Psoas muscle (tissue), 8 donors: ENCODE results near the gene MAPT. TPM values are rescaled to one million over a fixed set of nuclear protein-coding genes. Genes with fewer than 3 reads are reported as not detected.
A peak's percentile ranks its signal among the peaks of the same experiment; 100 is the strongest.

Experiments
- ATAC-seq, 4 donors: fragments of 200-7000 bp; cut with Tn5 transposase; one replicate each; pipeline ENCODE4 v1.9.1; 2020; ENCODE audit warnings: moderate library complexity in 3 of 4, mild to moderate bottlenecking in 2 of 4
- DNase-seq, 2 donors: peaks; one replicate each; pipeline ENCODE4 v3.0.0-alpha.2; 2020
- H3K27ac ChIP-seq: fragments of 200-600 bp; one replicate; pipeline ENCODE4 v1.8.0; 2022
- H3K27me3 ChIP-seq, 3 donors: fragments of 200-600 bp in 1 of 3; one replicate each; pipeline versions ENCODE4 v1.6.1 to v1.8.0; 2013 to 2022; ENCODE audit warnings: low read length in 2 of 3, mild to moderate bottlenecking in 2 of 3, moderate library complexity in 1 of 3; ENCODE audit not compliant: insufficient read depth in 3 of 3
- H3K36me3 ChIP-seq, 2 donors: fragments of 200-600 bp in 1 of 2; one replicate each; pipeline versions ENCODE4 v1.6.1 to v1.8.0; 2013 to 2022; ENCODE audit warnings: low read depth in 1 of 2, mild to moderate bottlenecking in 1 of 2, moderate library complexity in 1 of 2; ENCODE audit not compliant: insufficient read depth in 1 of 2
- H3K4me1 ChIP-seq: fragments of 200-600 bp; one replicate; pipeline ENCODE4 v1.8.0; 2022
- H3K4me3 ChIP-seq: fragments of 200-600 bp; one replicate; pipeline ENCODE4 v1.8.0; 2022; ENCODE audit warnings: mild to moderate bottlenecking
- H3K9me3 ChIP-seq: fragments of 200-600 bp; one replicate; pipeline ENCODE4 v1.8.0; 2022
- CTCF ChIP-seq: fragments of 200-600 bp; IDR thresholded peaks from one replicate; pipeline ENCODE4 v1.8.0; 2022; ENCODE audit warnings: antibody characterized with exemption
- WGBS, 3 donors: extraction: QIAGEN DNeasy Blood & Tissue Kit; methylation state at CpG; one replicate each; pipeline versions ENCODE4 v1.1.6 to v1.1.7; 2013; 5-methylcytosine and 5-hydroxymethylcytosine counted together
- intact Hi-C, 2 donors: fragments of 100-400 bp; cut with DNase I; formaldehyde crosslinking; loops; one replicate each; pipeline versions ENCODE4 v1.11.0 to v1.14.2; 2022
- polyA plus RNA-seq, 3 donors: library from polyadenylated mRNA; stranded (reverse); fragments of 200-250 nt; gene quantifications; one replicate each; pipeline ENCODE4 v1.2.3, GENCODE V29; 2013
- total RNA-seq, 4 donors: library from RNA; stranded (reverse); fragmentation: NEBNext Ultra II Directional in 2 of 4; extraction: Animal tissue kit (Norgen Biotek cat#: 25700) in 2 of 4; gene quantifications; one replicate each; pipeline versions ENCODE4 v1.2.1 to v1.2.4, GENCODE V29; 2021 to 2023
- donor health status: healthy with polysubstance abuse.
- donor health status: DM: no; HTN: no; CAD: no; lungs with moderate emphysema.
- donor health status: Bipolar disorder and iron deficiency.
- donor health status: healthy.
- donor health status: DM: yes; HTN: yes; CAD: no.
- donor health status: DM: no; HTN: no; CAD: no.
- donor health status: DM: no; HTN: no; CAD: no.
- donor health status: DM: yes; HTN: yes; CAD: no.

MAPT gene
- total and polyA plus RNA-seq, 7 donors = 16.0 to 253 (median 104) TPM

- intact Hi-C loops = no loop called here
- DNase-seq (no peak), ATAC-seq (peak in 1 of 4 donors; percentile 26)
- Histone ChIP-seq H3K9me3 (no peaks in the 10 kb centered on the region), H3K36me3 (peaks cover 16 to 96% of the 10 kb centered on the region in 2 donors), H3K27ac (no peak overlapping the region), H3K4me3 (no peak overlapping the region), H3K27me3 (no peaks in the 10 kb centered on the region), H3K4me1 (peaks cover 28% of the 10 kb centered on the region)
- 29 to 58% (median 32%) methylated on average over 4 of the region's 4 CpGs for WGBS, 3 donors
- TF ChIP-seq CTCF = no peak
These were observed 143.4 kb downstream of the MAPT start for GRCh38 chr17:46037722-46038255.

- TF ChIP-seq CTCF = no peak
- no peak for DNase-seq
- intact Hi-C loops = no loop called here
- H3K9me3 ChIP-seq = no peaks in the 10 kb centered on the region
- H3K27me3 ChIP-seq = no peaks in the 10 kb centered on the region
- H3K4me1 ChIP-seq = peaks cover 32% of the 10 kb centered on the region
- no peak overlapping the region for H3K4me3 ChIP-seq
- H3K27ac ChIP-seq = no peak overlapping the region
- WGBS, 3 donors = 67 to 89% (median 73%) methylated on average over 6 of the region's 6 CpGs
- peak in 2 of 4 donors; percentile 15 to 22 for ATAC-seq
- H3K36me3 ChIP-seq = peaks cover 11 to 95% of the 10 kb centered on the region in 2 donors
These were observed 144.1 kb downstream of the MAPT start for GRCh38 chr17:46038414-46038813.

- no peak for TF ChIP-seq CTCF
- ATAC-seq = peak in 1 of 4 donors; percentile 2
- Histone ChIP-seq H3K9me3 (no peaks in the 10 kb centered on the region), H3K4me3 (no peak overlapping the region), H3K36me3 (peaks cover 7 to 93% of the 10 kb centered on the region in 2 donors), H3K27me3 (no peaks in the 10 kb centered on the region), H3K27ac (peak overlapping the region; percentile 63), H3K4me1 (peaks cover 37% of the 10 kb centered on the region)
- intact Hi-C loops = no loop called here
- 74 to 89% (median 75%) methylated on average over 12 of the region's 12 CpGs for WGBS, 3 donors
- no peak for DNase-seq
These were observed 144.6 kb downstream of the MAPT start for GRCh38 chr17:46038937-46039336.

GRCh38 chr17:46039592-46040186 lies 145.3 kb downstream of the MAPT start:
- TF ChIP-seq CTCF = no peak
- intact Hi-C loops = loop anchor here (5.0 kb wide), 3 partner anchors 37 to 173 kb away; partner anchors contain the start of gene KANSL1 (in 1 of the 2)
- H3K4me3 ChIP-seq = no peak overlapping the region
- no peaks in the 10 kb centered on the region for H3K27me3 ChIP-seq
- DNase-seq (no peak), ATAC-seq (peak in 3 of 4 donors; percentile 25 to 53 (median 48))
- H3K4me1 ChIP-seq = peaks cover 44% of the 10 kb centered on the region
- no peaks in the 10 kb centered on the region for H3K9me3 ChIP-seq
- peaks cover 4 to 86% of the 10 kb centered on the region in 2 donors for H3K36me3 ChIP-seq
- 32 to 53% (median 33%) methylated on average over 5 of the region's 5 CpGs for WGBS, 3 donors
- H3K27ac ChIP-seq = peak overlapping the region; percentile 63
